Hematopoietic multipotent progenitor cell treated with erythropoietin and hydrocortisone succinate and interleukin-3 and kit ligand, for 8 days (in vitro differentiated cells): ENCODE results near the gene GABBR2.
"Not testable (repeated sequence)": the region's sequence is repeated elsewhere in the genome, so short reads cannot be mapped to it uniquely, and the experiment has no call there.

Source experiments
- DNase-seq: peaks from one replicate; pipeline ENCODE4 v3.0.0-alpha.2; 2015

The GABBR2 gene

GRCh38 chr9:98468567-98469239 lies 240.0 kb downstream of the GABBR2 start:
- DNase-seq = no peak

- DNase-seq = no peak
Observed at GRCh38 chr9:98465799-98466198, 242.9 kb downstream of the GABBR2 start.

- not testable (repeated sequence) for DNase-seq
Observed at GRCh38 chr9:98464156-98464690, 244.5 kb downstream of the GABBR2 start.

GRCh38 chr9:98462310-98462709 lies 246.4 kb downstream of the GABBR2 start:
- DNase-seq = no peak

- no peak for DNase-seq
Observed at GRCh38 chr9:98460704-98461103, 248.0 kb downstream of the GABBR2 start.

- no peak for DNase-seq
Observed at GRCh38 chr9:98457726-98458370, 250.9 kb downstream of the GABBR2 start.

- no peak for DNase-seq
Observed at GRCh38 chr9:98456156-98456613, 252.6 kb downstream of the GABBR2 start.

- DNase-seq = no peak
Observed at GRCh38 chr9:98455256-98456155, 253.2 kb downstream of the GABBR2 start.

- no peak for DNase-seq
Observed at GRCh38 chr9:98453589-98454311, 255.0 kb downstream of the GABBR2 start.

- no peak for DNase-seq
Observed at GRCh38 chr9:98451576-98451975, 257.2 kb downstream of the GABBR2 start.

- DNase-seq = no peak
Observed at GRCh38 chr9:98450496-98450895, 258.2 kb downstream of the GABBR2 start.

- no peak for DNase-seq
Observed at GRCh38 chr9:98449871-98450270, 258.9 kb downstream of the GABBR2 start.

- DNase-seq = no peak
Observed at GRCh38 chr9:98445576-98445975, 263.2 kb downstream of the GABBR2 start.

GRCh38 chr9:98444601-98445000 lies 264.1 kb downstream of the GABBR2 start:
- no peak for DNase-seq

GRCh38 chr9:98442541-98442940 lies 266.2 kb downstream of the GABBR2 start:
- no peak for DNase-seq

GRCh38 chr9:98442114-98442513 lies 266.6 kb downstream of the GABBR2 start:
- no peak for DNase-seq

- DNase-seq = no peak
Observed at GRCh38 chr9:98438666-98439065, 270.1 kb downstream of the GABBR2 start.

- no peak for DNase-seq
Observed at GRCh38 chr9:98437458-98438034, 271.2 kb downstream of the GABBR2 start.

- no peak for DNase-seq
Observed at GRCh38 chr9:98432960-98433359, 275.8 kb downstream of the GABBR2 start.

GRCh38 chr9:98432134-98432533 lies 276.6 kb downstream of the GABBR2 start:
- no peak for DNase-seq

GRCh38 chr9:98430535-98431292 lies 278.0 kb downstream of the GABBR2 start:
- DNase-seq = no peak
